Activated T-helper 17 cell treated with anti-CD3 and anti-CD28 coated beads, Interleukin-2, amount 50 U/mL, for 72 hours (primary cell): ENCODE results near the gene MYCBP2. TPM values are rescaled to one million over a fixed set of nuclear protein-coding genes. Genes with fewer than 3 reads are reported as not detected.

ENCODE experiments used
- ATAC-seq: fragments of 150-1000 bp; cut with Tn5 transposase; replicated peaks from 2 replicates; pipeline ENCODE4 v1.10.0; 2021; ENCODE audit warnings: mild to moderate bottlenecking, moderate library complexity
- H3K27ac Mint-ChIP-seq: one replicate; pipeline ENCODE4 v1.8.0; 2022; ENCODE audit warnings: mixed read lengths
- H3K27me3 Mint-ChIP-seq: one replicate; pipeline ENCODE4 v1.8.0; 2022; ENCODE audit warnings: mixed read lengths
- H3K36me3 Mint-ChIP-seq: one replicate; pipeline ENCODE4 v1.8.0; 2022; ENCODE audit warnings: low read depth, mild to moderate bottlenecking, mixed read lengths
- H3K4me1 Mint-ChIP-seq: one replicate; pipeline ENCODE4 v1.8.0; 2022; ENCODE audit warnings: mixed read lengths
- H3K4me3 Mint-ChIP-seq: one replicate; pipeline ENCODE4 v1.8.0; 2022; ENCODE audit warnings: mild to moderate bottlenecking, mixed read lengths
- H3K9me3 Mint-ChIP-seq: one replicate; pipeline ENCODE4 v1.8.0; 2022; ENCODE audit warnings: mixed read lengths
- total RNA-seq, 2 donors: library from RNA; stranded (reverse); gene quantifications; one replicate each; pipeline ENCODE4 v1.2.3, GENCODE V29; 2022

Gene MYCBP2
- total RNA-seq, 2 donors from 2014 or later = 69.1 to 101 TPM

DNA sequence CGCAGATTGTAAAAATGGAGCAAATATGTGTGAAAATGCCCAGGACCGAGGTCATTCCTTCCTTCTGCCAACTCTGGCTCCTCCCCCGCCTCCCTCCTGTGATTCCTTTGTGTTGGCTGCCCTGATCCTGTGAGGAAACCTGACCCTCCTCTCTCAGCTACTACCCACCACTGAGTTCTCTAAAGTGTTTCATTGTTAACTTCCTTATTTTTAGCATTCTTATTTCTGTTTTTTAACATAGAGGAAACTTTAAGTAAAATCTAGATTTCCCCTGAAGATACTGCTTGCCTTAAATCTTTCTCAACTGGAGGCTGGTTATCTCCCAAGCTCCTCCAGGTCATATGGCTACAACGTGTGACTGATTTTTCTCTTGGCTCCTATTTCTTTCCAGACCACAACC is 278.2 kb downstream of the MYCBP2 start:
- Mint-ChIP-seq H3K36me3 (peaks cover 86% of the 10 kb centered on the region), H3K4me3 (no peak overlapping the region), H3K27ac (peak overlapping the region; percentile 60), H3K9me3 (no peaks in the 10 kb centered on the region), H3K4me1 (peaks cover under 1% of the 10 kb centered on the region), H3K27me3 (no peaks in the 10 kb centered on the region)
- ATAC-seq = no peak

DNA sequence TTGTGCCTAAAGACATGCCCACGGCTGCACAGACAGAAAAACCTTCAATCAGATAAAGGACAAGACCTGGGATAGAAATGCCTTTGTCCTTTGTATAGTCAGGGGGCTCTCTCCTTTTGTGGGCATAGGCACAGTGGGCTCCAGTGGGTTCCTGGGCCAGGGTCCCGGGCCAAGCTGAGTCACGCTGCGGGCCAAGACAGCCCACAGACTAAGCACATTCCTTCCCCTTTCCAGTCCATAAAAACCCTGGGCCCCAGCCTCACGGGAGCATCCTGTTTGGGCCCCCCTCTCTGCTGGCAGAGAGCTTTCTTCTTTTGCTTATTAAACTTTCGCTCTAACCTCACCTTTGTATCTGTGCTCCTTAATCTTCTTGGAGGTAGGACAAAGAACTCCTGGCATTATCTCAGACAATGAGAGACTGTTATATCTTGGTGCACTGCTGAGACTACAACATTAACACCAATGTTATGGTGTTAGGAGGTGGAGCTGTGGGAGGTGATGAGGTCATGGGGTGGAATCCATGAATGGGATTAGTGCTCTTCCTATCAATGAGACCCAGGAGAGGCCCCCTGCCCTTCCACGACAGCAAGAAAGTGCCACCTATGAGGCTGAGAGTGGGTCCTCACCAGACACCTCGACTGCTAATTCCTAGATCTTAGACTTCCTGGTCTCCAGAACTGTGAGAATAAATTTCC is 279.1 kb downstream of the MYCBP2 start:
- H3K27ac Mint-ChIP-seq = peak overlapping the region; percentile 60
- H3K36me3 Mint-ChIP-seq = peaks cover 82% of the 10 kb centered on the region
- H3K4me1 Mint-ChIP-seq = no peaks in the 10 kb centered on the region
- no peak for ATAC-seq
- no peak overlapping the region for H3K4me3 Mint-ChIP-seq
- no peaks in the 10 kb centered on the region for H3K27me3 Mint-ChIP-seq
- no peaks in the 10 kb centered on the region for H3K9me3 Mint-ChIP-seq

GRCh38 chr13:77042566-77043177 is 284.2 kb downstream of the MYCBP2 start:
- peaks cover 3% of the 10 kb centered on the region for H3K4me1 Mint-ChIP-seq
- H3K27ac Mint-ChIP-seq = peak overlapping the region; percentile 2
- H3K9me3 Mint-ChIP-seq = no peaks in the 10 kb centered on the region
- H3K27me3 Mint-ChIP-seq = no peaks in the 10 kb centered on the region
- H3K4me3 Mint-ChIP-seq = no peak overlapping the region
- no peak for ATAC-seq
- H3K36me3 Mint-ChIP-seq = peaks cover 35% of the 10 kb centered on the region

- ATAC-seq = no peak
- peaks cover 3% of the 10 kb centered on the region for H3K4me1 Mint-ChIP-seq
- no peak overlapping the region for H3K27ac Mint-ChIP-seq
- no peaks in the 10 kb centered on the region for H3K27me3 Mint-ChIP-seq
- no peaks in the 10 kb centered on the region for H3K9me3 Mint-ChIP-seq
- H3K36me3 Mint-ChIP-seq = peaks cover 17% of the 10 kb centered on the region
- H3K4me3 Mint-ChIP-seq = no peak overlapping the region
These were observed 286.1 kb downstream of the MYCBP2 start for GRCh38 chr13:77040835-77041234.

- H3K4me3 Mint-ChIP-seq = no peak overlapping the region
- no peak for ATAC-seq
- H3K27ac Mint-ChIP-seq = no peak overlapping the region
- H3K9me3 Mint-ChIP-seq = no peaks in the 10 kb centered on the region
- H3K27me3 Mint-ChIP-seq = no peaks in the 10 kb centered on the region
- peaks cover 9% of the 10 kb centered on the region for H3K36me3 Mint-ChIP-seq
- peaks cover 6% of the 10 kb centered on the region for H3K4me1 Mint-ChIP-seq
These were observed 286.8 kb downstream of the MYCBP2 start for GRCh38 chr13:77040076-77040475.

GRCh38 chr13:77038907-77039480 is 287.9 kb downstream of the MYCBP2 start:
- Mint-ChIP-seq H3K4me3 (no peak overlapping the region), H3K36me3 (no peaks in the 10 kb centered on the region), H3K9me3 (no peaks in the 10 kb centered on the region), H3K27me3 (no peaks in the 10 kb centered on the region), H3K4me1 (peaks cover 16% of the 10 kb centered on the region), H3K27ac (no peak overlapping the region)
- no peak for ATAC-seq

- no peaks in the 10 kb centered on the region for H3K9me3 Mint-ChIP-seq
- peaks cover 15% of the 10 kb centered on the region for H3K4me1 Mint-ChIP-seq
- no peaks in the 10 kb centered on the region for H3K36me3 Mint-ChIP-seq
- no peak for ATAC-seq
- H3K27ac Mint-ChIP-seq = no peak overlapping the region
- H3K27me3 Mint-ChIP-seq = no peaks in the 10 kb centered on the region
- H3K4me3 Mint-ChIP-seq = no peak overlapping the region
These were observed 290.6 kb downstream of the MYCBP2 start for GRCh38 chr13:77036279-77036678.

- Mint-ChIP-seq H3K4me3 (peak overlapping the region; percentile 9), H3K9me3 (no peaks in the 10 kb centered on the region), H3K36me3 (no peaks in the 10 kb centered on the region), H3K4me1 (peaks cover 15% of the 10 kb centered on the region), H3K27ac (no peak overlapping the region), H3K27me3 (no peaks in the 10 kb centered on the region)
- peak; percentile 73 for ATAC-seq
These were observed 292.0 kb downstream of the MYCBP2 start for GRCh38 chr13:77034881-77035280.

GRCh38 chr13:77033717-77034302 is 293.1 kb downstream of the MYCBP2 start:
- Mint-ChIP-seq H3K4me3 (peak overlapping the region; percentile 9), H3K9me3 (no peaks in the 10 kb centered on the region), H3K4me1 (peaks cover 15% of the 10 kb centered on the region), H3K27me3 (no peaks in the 10 kb centered on the region), H3K36me3 (no peaks in the 10 kb centered on the region), H3K27ac (no peak overlapping the region)
- ATAC-seq = peak; percentile 95

GRCh38 chr13:77031656-77032243 is 295.1 kb downstream of the MYCBP2 start:
- Mint-ChIP-seq H3K4me1 (peaks cover 25% of the 10 kb centered on the region), H3K27ac (no peak overlapping the region)

GRCh38 chr13:77029436-77029835 is 297.5 kb downstream of the MYCBP2 start:
- H3K4me1 Mint-ChIP-seq = peaks cover 22% of the 10 kb centered on the region
- no peak for ATAC-seq
- H3K27me3 Mint-ChIP-seq = no peaks in the 10 kb centered on the region
- no peak overlapping the region for H3K27ac Mint-ChIP-seq
- H3K36me3 Mint-ChIP-seq = peaks cover 26% of the 10 kb centered on the region
- H3K4me3 Mint-ChIP-seq = no peak overlapping the region
- H3K9me3 Mint-ChIP-seq = no peaks in the 10 kb centered on the region

More at GRCh38 chr13:77031656-77032243, 295.1 kb downstream of the MYCBP2 start:
- Mint-ChIP-seq H3K4me3 (no peak overlapping the region), H3K36me3 (peaks cover 5% of the 10 kb centered on the region), H3K27me3 (no peaks in the 10 kb centered on the region), H3K9me3 (no peaks in the 10 kb centered on the region)
- no peak for ATAC-seq

DNA sequence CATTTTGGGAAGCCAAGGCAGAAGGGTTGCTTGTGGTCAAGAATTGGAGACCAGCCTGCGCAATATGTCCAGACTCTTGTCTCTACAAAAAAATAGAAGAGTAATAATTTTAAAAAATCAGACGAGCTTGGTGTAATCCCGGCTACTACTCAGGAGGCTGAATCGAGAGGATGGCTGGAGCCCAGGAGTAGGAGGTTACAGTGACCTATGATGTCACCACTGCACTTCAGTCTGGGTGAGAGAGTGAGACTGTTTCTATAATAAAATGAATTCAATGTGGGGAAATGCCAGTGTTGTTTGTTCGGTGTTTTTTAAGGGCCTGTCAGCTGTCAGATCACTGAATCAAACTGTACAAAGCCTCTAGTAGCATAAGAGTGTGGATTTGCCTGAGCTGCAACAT is 298.7 kb downstream of the MYCBP2 start:
- Mint-ChIP-seq H3K36me3 (peaks cover 38% of the 10 kb centered on the region), H3K4me3 (peak overlapping the region; percentile 85), H3K9me3 (no peaks in the 10 kb centered on the region), H3K27me3 (no peaks in the 10 kb centered on the region), H3K4me1 (peaks cover 23% of the 10 kb centered on the region), H3K27ac (peak overlapping the region; percentile 90)
- no peak for ATAC-seq

- Mint-ChIP-seq H3K4me1 (peaks cover 32% of the 10 kb centered on the region), H3K27ac (peak within 1 kb of the TSS; percentile 93), H3K27me3 (no peaks in the 10 kb centered on the region), H3K9me3 (no peaks in the 10 kb centered on the region), H3K4me3 (peak within 1 kb of the TSS; percentile 85), H3K36me3 (peaks cover 50% of the 10 kb centered on the region)
- peak; percentile 78 for ATAC-seq
These were observed 299.9 kb downstream of the MYCBP2 start, which contains the start of gene FBXL3 for GRCh38 chr13:77026861-77027621. Gene FBXL3, minus strand, starts transcription at chr13:77027159. Its CDS starts 5,299 bp downstream, at chr13:77021860.
